Endothelial cell of coronary artery (primary cell): ENCODE data around the gene MUS81. TPM values are rescaled to one million over a fixed set of nuclear protein-coding genes. Genes with fewer than 3 reads are reported as not detected.

Experiments
- total RNA-seq: library from RNA; depleted of rRNA; stranded (reverse); fragments of >200 nt; gene quantifications from 2 replicates; pipeline ENCODE4 v1.2.3, GENCODE V29; 2014

Gene MUS81, protein sequence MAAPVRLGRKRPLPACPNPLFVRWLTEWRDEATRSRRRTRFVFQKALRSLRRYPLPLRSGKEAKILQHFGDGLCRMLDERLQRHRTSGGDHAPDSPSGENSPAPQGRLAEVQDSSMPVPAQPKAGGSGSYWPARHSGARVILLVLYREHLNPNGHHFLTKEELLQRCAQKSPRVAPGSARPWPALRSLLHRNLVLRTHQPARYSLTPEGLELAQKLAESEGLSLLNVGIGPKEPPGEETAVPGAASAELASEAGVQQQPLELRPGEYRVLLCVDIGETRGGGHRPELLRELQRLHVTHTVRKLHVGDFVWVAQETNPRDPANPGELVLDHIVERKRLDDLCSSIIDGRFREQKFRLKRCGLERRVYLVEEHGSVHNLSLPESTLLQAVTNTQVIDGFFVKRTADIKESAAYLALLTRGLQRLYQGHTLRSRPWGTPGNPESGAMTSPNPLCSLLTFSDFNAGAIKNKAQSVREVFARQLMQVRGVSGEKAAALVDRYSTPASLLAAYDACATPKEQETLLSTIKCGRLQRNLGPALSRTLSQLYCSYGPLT
- 43.1 and 58.9 TPM in 2 replicates for total RNA-seq

DNA sequence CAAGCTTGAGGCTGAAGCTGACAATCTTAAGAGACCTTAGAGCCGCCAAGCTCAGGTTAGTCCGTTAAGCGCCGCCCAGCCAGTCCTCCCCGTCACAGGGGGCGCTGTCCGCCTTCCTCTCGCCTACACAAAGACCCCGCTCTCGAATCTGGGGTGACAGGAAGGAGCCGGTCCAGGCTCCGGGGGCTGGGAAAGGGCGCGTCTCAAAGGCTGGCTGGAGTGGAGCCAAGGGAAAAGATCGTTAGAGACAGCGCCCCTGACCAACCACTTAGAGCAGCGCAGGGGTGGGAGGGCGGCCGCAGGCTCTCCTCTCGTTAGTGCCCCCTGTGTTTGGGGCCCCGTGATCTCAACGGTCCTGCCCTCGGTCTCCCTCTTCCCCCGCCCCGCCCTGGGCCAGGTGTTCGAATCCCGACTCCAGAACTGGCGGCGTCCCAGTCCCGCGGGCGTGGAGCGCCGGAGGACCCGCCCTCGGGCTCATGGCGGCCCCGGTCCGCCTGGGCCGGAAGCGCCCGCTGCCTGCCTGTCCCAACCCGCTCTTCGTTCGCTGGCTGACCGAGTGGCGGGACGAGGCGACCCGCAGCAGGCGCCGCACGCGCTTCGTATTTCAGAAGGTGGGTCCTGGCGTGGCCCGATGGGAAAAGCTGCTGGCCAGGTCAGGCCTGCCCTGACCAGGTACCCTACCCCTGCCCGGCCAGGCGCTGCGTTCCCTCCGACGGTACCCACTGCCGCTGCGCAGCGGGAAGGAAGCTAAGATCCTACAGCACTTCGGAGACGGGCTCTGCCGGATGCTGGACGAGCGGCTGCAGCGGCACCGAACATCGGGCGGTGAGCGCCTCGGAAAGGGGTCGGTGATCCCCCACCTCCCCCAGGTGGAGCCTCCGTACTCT lies at the start of gene MUS81:
Gene MUS81 (plus strand): TSS at position 156 of the 887 bp plus-strand sequence. CDS start 321 bp downstream, at position 477.

DNA sequence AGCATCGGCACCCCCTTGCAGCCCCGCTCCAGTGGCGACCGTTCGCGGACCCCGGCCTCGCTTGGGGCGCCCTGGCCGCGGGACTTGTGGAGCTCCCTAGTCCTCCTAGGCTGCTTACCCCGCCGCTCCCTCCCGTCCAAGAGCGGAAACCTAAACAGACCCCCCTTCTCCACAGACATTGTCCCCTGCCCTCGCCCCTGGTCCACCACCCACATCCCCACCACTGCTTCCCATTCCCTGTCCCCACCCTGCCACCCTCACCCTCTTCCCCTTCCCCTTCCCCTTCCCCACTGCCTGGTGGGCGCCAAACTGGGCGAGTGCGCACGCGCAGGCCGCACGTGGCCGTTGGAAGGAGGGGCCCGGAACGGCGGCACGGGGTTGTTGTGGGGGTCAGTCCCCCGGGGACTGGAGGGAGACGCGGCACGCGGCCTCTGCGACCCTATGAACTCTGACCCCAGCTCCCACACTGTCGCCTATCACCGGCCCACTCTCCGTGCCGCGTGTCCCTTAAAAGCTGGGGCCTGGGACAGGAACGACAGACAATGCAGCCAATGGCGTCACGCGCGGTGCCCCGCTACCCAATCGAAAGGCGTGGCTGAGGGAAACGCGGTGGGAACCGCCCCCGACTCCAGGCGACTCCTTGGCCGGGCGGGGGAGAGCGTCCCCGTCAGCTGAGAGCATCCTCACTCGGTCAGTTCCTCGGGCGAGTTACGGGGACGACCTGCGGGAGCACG lies 26.8 kb upstream of the MUS81 start, which contains the start of gene SNX32:
Gene SNX32 (plus strand): TSS at position 667 of the 734 bp plus-strand sequence. CDS start 103 bp downstream, outside the sequence.

DNA sequence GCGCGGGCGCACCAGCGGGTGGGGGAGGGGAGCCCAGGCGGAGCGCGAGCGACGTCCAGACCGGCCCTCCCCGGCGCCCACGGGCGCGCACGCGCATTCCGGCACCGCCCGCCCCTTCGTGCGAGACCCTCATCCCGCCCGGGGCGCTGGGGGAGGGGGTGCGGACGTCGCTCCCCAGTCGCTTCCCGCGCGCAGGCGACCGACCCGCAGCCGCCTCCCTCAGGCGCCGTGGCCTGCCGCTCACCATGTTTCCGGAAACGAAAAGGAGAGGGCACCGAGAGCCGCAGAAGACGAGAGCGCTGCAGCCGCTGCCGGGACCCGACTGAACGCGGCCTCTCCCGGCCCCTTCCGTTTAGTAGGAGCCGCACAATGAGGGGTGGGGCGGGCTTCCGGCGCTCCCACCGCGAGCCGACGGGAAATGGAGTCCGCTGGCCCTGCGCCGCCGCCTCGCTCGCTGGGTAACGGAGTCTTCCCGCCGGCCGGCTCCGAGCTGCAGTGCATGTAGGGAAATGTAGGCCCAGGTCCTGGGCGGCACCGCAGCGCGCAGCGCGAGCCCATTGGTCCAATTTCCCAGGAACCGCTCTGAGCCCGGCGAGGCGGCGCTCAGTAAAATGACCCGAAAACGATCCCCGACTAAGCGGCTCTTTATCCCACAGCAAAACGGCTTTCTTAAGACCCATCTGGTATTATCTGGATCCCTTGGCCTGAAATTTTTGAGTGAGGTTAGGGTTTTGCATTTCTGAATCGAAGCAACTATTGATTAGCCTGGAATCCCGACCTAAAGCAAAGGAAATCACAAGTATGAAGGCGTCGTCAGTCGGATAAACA lies 2.2 kb upstream of the MUS81 start, which contains the start of gene CFL1:
Gene CFL1 (minus strand): TSS at position 328 of the 828 bp plus-strand sequence. CDS start 81 bp downstream, at position 247.

DNA sequence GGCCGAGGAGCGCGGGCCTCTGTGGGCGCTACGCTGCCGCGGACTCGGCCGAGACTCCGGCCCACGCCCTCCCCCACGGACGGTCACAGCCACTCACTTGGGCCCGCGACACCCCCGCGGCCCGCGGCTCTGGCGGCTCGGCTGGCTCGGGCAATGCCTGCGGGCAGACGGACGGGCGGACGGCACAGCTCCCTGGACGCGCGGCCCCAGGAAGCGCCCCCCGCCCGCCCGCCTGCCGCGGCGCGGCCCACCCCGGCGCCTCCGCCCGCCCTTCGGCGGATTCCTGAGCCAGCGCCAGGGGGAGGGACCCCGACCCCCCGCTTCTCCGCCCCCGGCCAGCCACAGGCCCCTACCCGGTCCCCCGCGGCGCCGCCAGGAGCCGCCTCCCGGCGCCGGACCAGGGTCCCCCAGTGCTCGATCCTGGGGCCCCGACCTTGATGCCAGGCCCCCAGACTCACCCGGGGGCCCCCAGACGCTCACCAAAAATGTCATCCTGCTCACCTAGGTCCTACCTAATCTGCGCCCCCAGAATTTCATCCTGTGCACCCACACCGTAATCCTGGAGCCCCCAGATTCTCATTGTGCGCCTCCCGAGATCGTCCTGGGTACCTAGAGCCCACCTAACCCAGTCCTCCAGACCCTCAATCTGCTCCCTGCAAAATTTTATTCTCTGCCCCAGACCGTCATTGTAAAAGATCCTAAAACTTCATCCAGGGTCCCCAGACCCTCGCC lies 12.5 kb downstream of the MUS81 start, which contains the start of gene EFEMP2:
Gene EFEMP2 (minus strand): TSS at position 215 of the 732 bp plus-strand sequence. CDS start 446 bp downstream, outside the sequence.

DNA sequence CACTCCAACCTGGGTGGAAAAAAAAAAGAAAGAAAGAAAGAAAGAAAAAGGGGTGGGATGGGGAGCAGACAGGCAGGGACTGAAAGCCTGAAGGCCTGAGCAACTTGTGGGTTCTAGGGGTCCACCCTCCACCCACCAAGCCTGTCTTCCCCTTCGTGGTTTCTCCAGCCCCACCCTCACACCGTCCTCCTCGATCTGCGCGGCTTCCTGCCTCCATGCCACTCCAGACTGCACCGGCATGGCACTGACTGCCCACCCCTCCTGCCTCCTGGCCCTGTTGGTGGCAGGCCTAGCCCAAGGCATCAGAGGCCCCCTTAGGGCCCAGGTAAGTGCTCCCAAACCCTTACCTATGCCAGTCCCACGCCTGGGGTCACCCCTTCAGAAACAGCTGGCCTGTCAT lies 19.4 kb downstream of the MUS81 start, which contains the start of gene CTSW:
Gene CTSW (plus strand): TSS at position 221 of the 400 bp plus-strand sequence. CDS start 18 bp downstream, at position 239.

DNA sequence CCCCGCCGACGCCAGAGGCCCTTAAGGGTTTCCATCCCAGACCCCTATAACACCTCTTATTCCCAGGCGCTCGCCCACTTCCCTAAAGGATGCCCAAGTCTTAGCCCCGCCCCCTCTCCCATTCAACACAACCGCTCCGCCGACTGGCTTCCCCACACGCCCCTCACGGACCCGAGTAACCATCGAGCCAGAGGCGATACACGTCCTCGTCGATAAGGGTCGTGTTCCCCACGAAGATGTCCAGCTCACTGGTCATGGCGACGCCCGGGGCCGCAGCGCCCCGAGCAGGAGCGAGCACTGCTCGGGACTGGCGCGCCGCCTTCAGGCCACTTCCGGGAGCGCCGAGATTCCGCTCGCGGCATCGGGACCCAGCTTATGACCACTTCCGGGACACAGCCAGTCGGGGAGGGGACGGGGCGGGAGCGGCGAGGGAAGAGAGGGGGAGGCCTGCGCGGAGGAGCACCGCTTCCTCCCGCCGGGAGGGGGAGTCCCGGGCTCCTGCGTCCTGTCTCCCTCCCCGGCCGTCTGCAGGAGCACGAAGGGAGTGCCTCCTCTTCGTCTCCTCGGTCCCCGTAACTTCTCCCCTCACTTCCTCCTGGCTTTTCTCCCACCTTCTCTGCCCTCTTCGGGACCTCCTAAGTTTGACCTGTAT lies 28.1 kb downstream of the MUS81 start, which contains the start of gene FIBP:
Gene FIBP (minus strand): TSS at position 309 of the 652 bp plus-strand sequence. CDS start 53 bp downstream, at position 256.

DNA sequence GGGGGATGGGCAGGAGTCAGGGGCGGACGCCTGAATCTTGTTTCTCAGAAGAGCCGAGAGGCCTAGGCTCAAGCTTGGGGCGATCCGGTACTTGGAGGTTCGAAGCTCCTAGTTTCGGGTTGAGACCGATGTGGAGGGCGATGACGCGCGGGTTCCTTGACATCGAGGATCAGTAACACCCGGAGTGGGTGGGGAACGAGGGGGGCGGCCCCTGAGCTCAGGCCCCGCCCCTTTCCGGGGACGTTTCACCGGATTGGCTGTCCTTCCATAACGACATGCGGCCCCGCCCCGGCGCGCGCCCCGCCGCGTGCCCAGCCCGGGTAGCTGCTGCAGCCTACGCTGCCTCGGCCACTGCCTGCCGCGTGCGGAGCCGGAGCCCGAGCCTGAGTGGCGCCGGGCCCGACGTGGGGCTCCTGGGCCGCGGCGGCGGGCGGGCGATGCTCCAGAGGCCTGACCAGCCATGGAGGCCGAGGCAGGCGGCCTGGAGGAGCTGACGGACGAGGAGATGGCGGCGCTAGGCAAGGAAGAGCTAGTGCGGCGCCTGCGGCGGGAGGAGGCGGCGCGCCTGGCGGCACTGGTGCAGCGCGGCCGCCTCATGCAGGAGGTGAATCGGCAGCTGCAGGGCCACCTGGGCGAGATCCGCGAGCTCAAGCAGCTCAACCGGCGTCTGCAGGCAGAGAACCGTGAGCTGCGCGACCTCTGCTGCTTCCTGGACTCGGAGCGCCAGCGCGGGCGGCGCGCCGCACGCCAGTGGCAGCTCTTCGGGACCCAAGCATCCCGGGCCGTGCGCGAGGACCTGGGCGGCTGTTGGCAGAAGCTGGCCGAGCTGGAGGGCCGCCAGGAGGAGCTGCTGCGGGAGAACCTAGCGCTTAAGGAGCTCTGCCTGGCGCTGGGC lies 30.3 kb downstream of the MUS81 start, which contains the start of gene CCDC85B:
Gene CCDC85B (plus strand): TSS at position 350 of the 895 bp plus-strand sequence. CDS start 111 bp downstream, at position 461.

DNA sequence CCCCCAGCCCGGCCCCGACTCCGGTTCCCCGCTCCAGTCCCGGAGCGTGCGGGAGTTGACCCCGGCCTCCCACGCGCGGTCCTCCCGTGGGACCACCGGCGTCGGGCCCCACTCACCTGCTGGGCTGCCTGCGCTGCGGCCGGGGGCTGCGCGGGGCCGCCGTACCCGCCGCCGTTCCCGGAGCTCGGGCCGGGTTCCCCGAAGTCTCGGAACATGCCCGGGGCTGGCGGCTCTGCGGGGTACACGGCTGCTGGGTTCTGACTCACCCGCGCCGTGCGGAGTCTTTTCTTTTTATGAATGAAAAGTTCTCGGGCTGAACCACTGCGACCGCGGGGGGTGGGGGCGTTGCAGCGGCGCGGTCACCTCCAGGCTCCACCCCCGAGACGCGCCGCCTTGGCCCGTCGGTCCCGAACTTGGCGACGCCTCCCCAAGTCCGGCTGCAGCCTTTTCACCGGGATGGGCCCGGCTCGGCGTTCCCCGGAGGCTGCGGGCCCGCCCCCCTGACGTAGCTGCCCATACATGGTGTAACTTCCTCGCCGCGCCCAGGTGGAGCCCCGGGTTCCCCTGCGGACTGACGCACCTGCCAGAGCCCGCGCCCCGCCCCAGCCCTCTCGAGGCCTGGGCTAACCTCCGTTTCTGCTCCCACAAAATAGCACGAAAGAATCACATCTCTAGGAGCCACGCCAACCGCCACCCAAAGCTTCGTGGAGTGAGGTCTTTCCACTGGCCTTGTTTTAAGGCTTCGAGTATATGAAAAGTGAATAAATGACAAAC lies 40.1 kb downstream of the MUS81 start, which contains the start of gene FOSL1:
Gene FOSL1 (minus strand): TSS at position 264 of the 774 bp plus-strand sequence. CDS start 49 bp downstream, at position 215.

Other genes starting within 250 kb of the MUS81 start
- 76.3 and 82.1 TPM in 2 replicates for gene MAP3K11, start 246.2 kb upstream of the MUS81 start, total RNA-seq
- gene PCNX3, start 244.7 kb upstream of the MUS81 start, total RNA-seq = 12.2 and 17.9 TPM in 2 replicates
- 44.3 and 58.9 TPM in 2 replicates for gene SIPA1, start 222.3 kb upstream of the MUS81 start, total RNA-seq
- gene RELA, start 197.5 kb upstream of the MUS81 start, total RNA-seq = 16.1 and 26.0 TPM in 2 replicates
- 37.5 and 39.5 TPM in 2 replicates for gene KAT5, start 148.2 kb upstream of the MUS81 start, total RNA-seq
- gene RNASEH2C, start 139.6 kb upstream of the MUS81 start, total RNA-seq = 47.5 and 48.0 TPM in 2 replicates
- gene AP5B1, start 79.5 kb upstream of the MUS81 start, total RNA-seq = 5.5 and 8.0 TPM in 2 replicates
- gene OVOL1, start 73.4 kb upstream of the MUS81 start, total RNA-seq = not detected in 2 replicates
- gene SNX32, start 26.5 kb upstream of the MUS81 start, total RNA-seq = 0.36 and 0.38 TPM in 2 replicates
- 1,607 and 1,727 TPM in 2 replicates for gene CFL1, start 2.3 kb upstream of the MUS81 start, total RNA-seq
- 31.4 and 48.0 TPM in 2 replicates for gene EFEMP2, start 12.4 kb downstream of the MUS81 start, total RNA-seq
- gene CTSW, start 19.4 kb downstream of the MUS81 start, total RNA-seq = not detected in 2 replicates
- 156 and 220 TPM in 2 replicates for gene FIBP, start 28.0 kb downstream of the MUS81 start, total RNA-seq
- gene CCDC85B, start 30.2 kb downstream of the MUS81 start, total RNA-seq = 83.5 and 102 TPM in 2 replicates
- 7.4 and 10.2 TPM in 2 replicates for gene FOSL1, start 40.0 kb downstream of the MUS81 start, total RNA-seq
- gene C11orf68, start 58.6 kb downstream of the MUS81 start, total RNA-seq = 11.2 and 19.3 TPM in 2 replicates
- gene DRAP1, start 59.0 kb downstream of the MUS81 start, total RNA-seq = 215 and 233 TPM in 2 replicates
- gene TSGA10IP, start 85.0 kb downstream of the MUS81 start, total RNA-seq = under 0.01 TPM in 1 of 2 replicates, not detected in the other
- gene SART1, start 101.3 kb downstream of the MUS81 start, total RNA-seq = 64.8 TPM in 2 replicates
- gene EIF1AD, start 141.7 kb downstream of the MUS81 start, total RNA-seq = 32.8 and 37.5 TPM in 2 replicates
- 17.5 and 25.1 TPM in 2 replicates for gene BANF1, start 142.1 kb downstream of the MUS81 start, total RNA-seq
- 0.09 and 0.56 TPM in 2 replicates for gene CST6, start 151.6 kb downstream of the MUS81 start, total RNA-seq
- 0.09 TPM in 2 replicates for gene CATSPER1, start 166.0 kb downstream of the MUS81 start, total RNA-seq
- not detected in 2 replicates for gene GAL3ST3, start 188.7 kb downstream of the MUS81 start, total RNA-seq
- gene SF3B2, start 191.9 kb downstream of the MUS81 start, total RNA-seq = 106 and 108 TPM in 2 replicates
- gene PACS1, start 209.8 kb downstream of the MUS81 start, total RNA-seq = 18.6 and 39.6 TPM in 2 replicates